Measurements from ENCODE around the gene ZP2. TPM values are rescaled to one million over a fixed set of nuclear protein-coding genes. Genes with fewer than 3 reads are reported as not detected.

ZP2 gene
- total RNA-seq, 4 donors from 2014 or later, result 0.63 TPM; not detected in 3

- Histone ChIP-seq H3K9me3 (no peaks in the 10 kb centered on the region), H3K27me3 (no peaks in the 10 kb centered on the region), H3K27ac (peak overlapping the region in 2 of 3 donors; percentile 7), H3K4me1 (peaks cover 32 to 41% of the 10 kb centered on the region in 2 donors), H3K36me3 (peaks cover 18 to 25% of the 10 kb centered on the region in 2 donors), H3K4me3 (replicated peaks in 1 of 3) (no peak overlapping the region)
- peak; percentile 31 to 72 for DNase-seq
- intact Hi-C loops (cut with DNase I), result no loop called here
- 56 to 69% methylated on average over 7 of the region's 7 CpGs for WGBS, 2 donors
- TF ChIP-seq POLR2A (IDR thresholded peaks at IDR 0.05) (no peak), CTCF (IDR thresholded peaks at IDR 0.05) (no peak)
These were observed 48.7 kb downstream of the ZP2 start for GRCh38 chr16:21162661-21163151.

GRCh38 chr16:21161211-21161610 lies 50.2 kb downstream of the ZP2 start:
- Histone ChIP-seq H3K4me1 (peaks cover 32 to 42% of the 10 kb centered on the region in 2 donors), H3K27ac (peak overlapping the region in 1 of 3 donors; percentile 61), H3K9me3 (no peaks in the 10 kb centered on the region), H3K36me3 (peaks cover 8 to 16% of the 10 kb centered on the region in 2 donors), H3K4me3 (replicated peaks in 1 of 3) (no peak overlapping the region), H3K27me3 (no peaks in the 10 kb centered on the region)
- TF ChIP-seq CTCF (IDR thresholded peaks at IDR 0.05) (no peak), POLR2A (IDR thresholded peaks at IDR 0.05) (no peak)
- WGBS, 2 donors, result 67 to 82% methylated on average over 2 of the region's 2 CpGs
- DNase-seq, result peak in 1 of 2 donors; percentile 29
- intact Hi-C loops (cut with DNase I), result no loop called here

GRCh38 chr16:21160276-21160675 lies 51.1 kb downstream of the ZP2 start:
- intact Hi-C loops (cut with DNase I), result no loop called here
- no peaks in the 10 kb centered on the region for H3K9me3 ChIP-seq
- no peaks in the 10 kb centered on the region for H3K27me3 ChIP-seq
- peaks cover 32 to 42% of the 10 kb centered on the region in 2 donors for H3K4me1 ChIP-seq
- peaks cover 5 to 16% of the 10 kb centered on the region in 2 donors for H3K36me3 ChIP-seq
- no peak for DNase-seq
- no peak overlapping the region for H3K4me3 ChIP-seq (replicated peaks in 1 of 3)
- peak overlapping the region; percentile 61 to 90 (median 81) for H3K27ac ChIP-seq
- 58 to 63% methylated on average over 1 of the region's 1 CpG for WGBS, 2 donors
- no peak for TF ChIP-seq POLR2A (IDR thresholded peaks at IDR 0.05)
- TF ChIP-seq CTCF (IDR thresholded peaks at IDR 0.05), result no peak

GRCh38 chr16:21159281-21159951 lies 52.0 kb downstream of the ZP2 start:
- 2 to 5% methylated on average over 16 to 26 of the region's 27 CpGs for WGBS, 2 donors
- intact Hi-C loops (cut with DNase I), result loop anchor here (5.0 to 10.0 kb wide), 2 partner anchors 143 to 365 kb away; no protein-coding TSS in a partner anchor

More at GRCh38 chr16:21159281-21159951, 52.0 kb downstream of the ZP2 start:
- H3K4me3 ChIP-seq (replicated peaks in 1 of 3), result peak overlapping the region; percentile 63 to 88 (median 84)
- no peaks in the 10 kb centered on the region for H3K9me3 ChIP-seq
- H3K36me3 ChIP-seq, result peaks cover 0 to 10% of the 10 kb centered on the region in 2 donors
- no peaks in the 10 kb centered on the region for H3K27me3 ChIP-seq
- peaks cover 32 to 42% of the 10 kb centered on the region in 2 donors for H3K4me1 ChIP-seq
- peak overlapping the region; percentile 79 to 90 (median 81) for H3K27ac ChIP-seq
- no peak for TF ChIP-seq CTCF (IDR thresholded peaks at IDR 0.05)
- TF ChIP-seq POLR2A (IDR thresholded peaks at IDR 0.05), result peak in 1 of 2 donors; percentile 39
- DNase-seq, result peak; percentile 78 to 80
